GM12878 (cell line): ENCODE data around the gene ELF2. TPM values are rescaled to one million over a fixed set of nuclear protein-coding genes. Genes with fewer than 3 reads are reported as not detected.

Experiments used
- EED ChIP-seq: sonication (generic); IDR thresholded peaks from 2 replicates; pipeline ENCODE4 v1.6.1; 2016; ENCODE audit warnings: antibody characterized with exemption, low read depth
- ETV6 ChIP-seq, 2 experiments: fragments of 450-650 bp in 1 of 2; IDR thresholded peaks in 1 of 2; conservative IDR thresholded peaks in 1 of 2; 2 replicates each; pipeline ENCODE4 v1.6.1; 2014; ENCODE audit warnings: antibody characterized with exemption in 1 of 2, borderline replicate concordance in 1 of 2, low read depth in 1 of 2, mild to moderate bottlenecking in 1 of 2, moderate library complexity in 1 of 2
- EZH2 ChIP-seq: IDR thresholded peaks from 2 replicates; pipeline ENCODE4 v1.6.1; 2012; ENCODE audit warnings: low read depth, mild to moderate bottlenecking, control low read depth, inconsistent platforms, low read length, borderline replicate concordance; ENCODE audit not compliant: control insufficient read depth
- GABPA ChIP-seq: IDR thresholded peaks from 2 replicates; pipeline ENCODE4 v1.6.1; 2014; ENCODE audit warnings: antibody characterized with exemption, low read depth, mild to moderate bottlenecking, inconsistent platforms
- IRF4 ChIP-seq: IDR thresholded peaks from 2 replicates; pipeline ENCODE4 v1.6.1; 2011; ENCODE audit warnings: low read depth, low read length
- LARP7 ChIP-seq: fragments of 450-650 bp; IDR thresholded peaks from 2 replicates; pipeline ENCODE4 v1.6.1; 2017; ENCODE audit warnings: mild to moderate bottlenecking
- MYC ChIP-seq: IDR thresholded peaks from 2 replicates; pipeline ENCODE4 v1.6.1; 2011; ENCODE audit warnings: mild to moderate bottlenecking, low read length, moderate library complexity, inconsistent platforms; ENCODE audit not compliant: insufficient read depth, insufficient replicate concordance, insufficient read length, severe bottlenecking
- POLR2AphosphoS5 ChIP-seq: IDR thresholded peaks from 2 replicates; pipeline ENCODE4 v1.6.1; 2011; ENCODE audit warnings: mild to moderate bottlenecking, low read length, inconsistent platforms
- SIX5 ChIP-seq: IDR thresholded peaks from 2 replicates; pipeline ENCODE4 v1.6.1; 2011; ENCODE audit warnings: mild to moderate bottlenecking, low read depth, low read length, moderate library complexity; ENCODE audit not compliant: severe bottlenecking
- SP1 ChIP-seq: IDR thresholded peaks from one replicate; pipeline ENCODE4 v1.6.1; 2011; ENCODE audit warnings: low read depth, low read length
- STAT1 ChIP-seq: fragments of 450-650 bp; conservative IDR thresholded peaks from 2 replicates; pipeline ENCODE4 v1.6.1; 2014; ENCODE audit warnings: antibody characterized with exemption, mild to moderate bottlenecking
- TAF1 ChIP-seq: IDR thresholded peaks from 2 replicates; pipeline ENCODE4 v1.6.1; 2011; ENCODE audit warnings: mild to moderate bottlenecking, low read depth, low read length, borderline replicate concordance
- TCF3 ChIP-seq: IDR thresholded peaks from 2 replicates; pipeline ENCODE4 v1.6.1; 2012; ENCODE audit warnings: low read depth, mild to moderate bottlenecking, low read length, borderline replicate concordance; ENCODE audit not compliant: insufficient read depth
- ZNF207 ChIP-seq: fragments of 450-650 bp; IDR thresholded peaks from 2 replicates; pipeline ENCODE4 v1.6.1; 2014; ENCODE audit warnings: antibody characterized with exemption, mild to moderate bottlenecking, borderline replicate concordance
- ZNF622 ChIP-seq: fragments of 450-650 bp; IDR thresholded peaks from 2 replicates; pipeline ENCODE4 v1.6.1; 2017; ENCODE audit warnings: mild to moderate bottlenecking, inconsistent platforms
- polyA plus RNA-seq, 11 experiments: library from polyadenylated mRNA; depleted of rRNA in 4 of 11; unstranded in 6 of 11; stranded (reverse) in 5 of 11; fragments of >200 nt; fragmentation: Nextera tagmentation in 4 of 11; fragmentation: Illumina TruSeq in 1 of 11; extraction: Ambion mirVana in 4 of 11; extraction: Trizol in 1 of 11; gene quantifications; 1 replicate in 1 of 11; 2 replicates in 10 of 11; pipeline versions ENCODE4 v1.2.1 to v1.2.3, GENCODE V29; 2011 to 2016; ENCODE audit warnings: inconsistent platforms in 2 of 11, missing spikeins in 2 of 11, low read depth in 1 of 11
- total RNA-seq, 4 experiments: library from RNA; depleted of rRNA in 3 of 4; stranded (reverse); fragments of >200 nt in 3 of 4; fragmentation: Illumina TruSeq in 1 of 4; extraction: Trizol in 1 of 4; gene quantifications; 2 replicates each; pipeline versions ENCODE4 v1.2.1 to v1.2.3, GENCODE V29; 2013 to 2021
- TF ChIP-seq, protein P1 (sequence below): IDR thresholded peaks from 2 replicates; pipeline ENCODE4 v1.6.1; 2012; ENCODE audit warnings: low read length, inconsistent platforms
- TF ChIP-seq, protein P2 (sequence below): fragments of 450-650 bp; IDR thresholded peaks from 2 replicates; pipeline ENCODE4 v1.6.1; 2016; ENCODE audit warnings: mild to moderate bottlenecking

The ELF2 gene
- total and polyA plus RNA-seq, 10 of the 15 experiments (the other 5 are each of a cell fraction or from before 2014, with no cell fraction given) = 10.5 to 30.1 (median 20.5) TPM

DNA sequence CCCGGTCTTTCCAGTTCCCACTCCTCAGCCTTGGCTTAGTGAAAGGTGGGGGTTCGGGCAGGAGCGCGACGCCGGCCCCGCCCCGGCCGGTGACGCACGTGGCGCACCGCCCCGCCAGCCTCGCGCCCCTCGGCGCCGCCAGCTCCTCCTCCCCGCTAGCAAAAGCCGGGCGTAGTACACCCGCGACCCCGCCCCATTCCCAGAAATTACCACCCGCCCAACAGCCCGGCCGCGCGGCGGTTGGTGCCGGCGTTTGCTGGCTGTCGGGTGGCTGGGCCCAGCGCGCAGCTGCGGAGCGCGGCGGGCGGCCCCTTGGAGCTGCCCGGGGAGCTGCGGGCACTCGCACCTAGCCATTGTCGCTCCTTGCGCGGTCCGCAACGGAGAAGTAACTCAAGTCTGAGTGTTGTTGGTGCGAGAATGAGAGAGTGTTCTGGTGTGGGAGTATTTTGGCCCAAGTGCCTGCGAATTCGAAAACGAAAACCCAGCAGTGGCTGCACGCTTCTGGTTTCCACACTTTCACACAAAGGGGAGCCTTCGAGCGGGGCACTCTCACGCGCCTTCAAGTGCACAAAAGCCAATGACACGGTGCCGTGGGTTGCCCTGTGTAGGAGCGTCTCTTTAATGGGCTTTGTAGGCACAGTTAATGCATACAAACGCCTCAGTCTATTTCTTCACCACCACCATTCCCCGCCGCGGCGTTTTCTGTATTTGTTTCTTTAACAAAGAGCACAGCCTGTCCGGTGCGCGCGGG lies 1.0 kb upstream of the ELF2 start (continued):
- TF ChIP-seq EED (no peak), ZNF622 (no peak), LARP7 (peak; percentile 75; the same call in 1 of the 2 replicates), STAT1 (peak; percentile 40; the same call in 1 of the 2 replicates), TAF1 (0 out of 2 replicates have a peak, but pooled peaks have one; percentile 16), ETV6 (conservative IDR thresholded peaks at IDR 0.05 in 1 of 2, IDR thresholded peaks at IDR 0.05 in 1 of 2; ENCODE audit: borderline replicate concordance in 1 of 2, low read depth in 1 of 2) (peak in 1 of 2 experiments; percentile 58; a peak in 1 of 4 replicates), EZH2 (no peak), SP1 (peak; percentile 24), POLR2AphosphoS5 (peak; percentile 77), MYC (no peak), TCF3 (0 out of 2 replicates have a peak, but pooled peaks have one; percentile 12), ZNF207 (peak; percentile 52; the same call in 1 of the 2 replicates), GABPA (no peak), SIX5 (no peak), IRF4 (0 out of 2 replicates have a peak, but pooled peaks have one; percentile 60)
- TF ChIP-seq, protein P1, sequence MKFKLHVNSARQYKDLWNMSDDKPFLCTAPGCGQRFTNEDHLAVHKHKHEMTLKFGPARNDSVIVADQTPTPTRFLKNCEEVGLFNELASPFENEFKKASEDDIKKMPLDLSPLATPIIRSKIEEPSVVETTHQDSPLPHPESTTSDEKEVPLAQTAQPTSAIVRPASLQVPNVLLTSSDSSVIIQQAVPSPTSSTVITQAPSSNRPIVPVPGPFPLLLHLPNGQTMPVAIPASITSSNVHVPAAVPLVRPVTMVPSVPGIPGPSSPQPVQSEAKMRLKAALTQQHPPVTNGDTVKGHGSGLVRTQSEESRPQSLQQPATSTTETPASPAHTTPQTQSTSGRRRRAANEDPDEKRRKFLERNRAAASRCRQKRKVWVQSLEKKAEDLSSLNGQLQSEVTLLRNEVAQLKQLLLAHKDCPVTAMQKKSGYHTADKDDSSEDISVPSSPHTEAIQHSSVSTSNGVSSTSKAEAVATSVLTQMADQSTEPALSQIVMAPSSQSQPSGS = peak; percentile 61
- TF ChIP-seq, protein P2, sequence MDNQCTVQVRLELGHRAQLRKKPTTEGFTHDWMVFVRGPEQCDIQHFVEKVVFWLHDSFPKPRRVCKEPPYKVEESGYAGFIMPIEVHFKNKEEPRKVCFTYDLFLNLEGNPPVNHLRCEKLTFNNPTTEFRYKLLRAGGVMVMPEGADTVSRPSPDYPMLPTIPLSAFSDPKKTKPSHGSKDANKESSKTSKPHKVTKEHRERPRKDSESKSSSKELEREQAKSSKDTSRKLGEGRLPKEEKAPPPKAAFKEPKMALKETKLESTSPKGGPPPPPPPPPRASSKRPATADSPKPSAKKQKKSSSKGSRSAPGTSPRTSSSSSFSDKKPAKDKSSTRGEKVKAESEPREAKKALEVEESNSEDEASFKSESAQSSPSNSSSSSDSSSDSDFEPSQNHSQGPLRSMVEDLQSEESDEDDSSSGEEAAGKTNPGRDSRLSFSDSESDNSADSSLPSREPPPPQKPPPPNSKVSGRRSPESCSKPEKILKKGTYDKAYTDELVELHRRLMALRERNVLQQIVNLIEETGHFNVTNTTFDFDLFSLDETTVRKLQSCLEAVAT = 0 out of 2 replicates have a peak, but pooled peaks have one; percentile 34
